ENCODE data around the gene TAOK1.

Gene TAOK1

DNA sequence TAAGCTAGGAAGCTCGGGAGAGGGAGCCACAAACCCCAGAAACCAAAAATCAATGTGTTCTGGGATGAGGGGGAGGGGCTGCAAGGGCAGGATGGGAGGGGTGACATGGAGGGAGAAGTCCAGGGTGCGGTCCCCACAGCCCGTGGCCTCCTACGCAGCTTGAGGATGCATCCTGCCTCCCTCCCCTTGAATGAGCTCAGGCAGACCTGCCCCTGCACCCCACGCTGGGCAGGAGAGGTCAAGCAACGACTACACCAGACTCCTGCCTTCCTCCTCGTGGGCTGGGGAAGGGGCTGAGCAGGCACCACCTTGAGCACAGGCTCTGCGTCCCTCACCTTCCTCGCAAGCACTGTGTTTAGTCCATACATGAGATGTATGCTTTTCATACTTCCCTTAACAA is 206.6 kb downstream of the TAOK1 start:
- Mint-ChIP-seq H3K4me3 (no peak overlapping the region), H3K9me3 (no peaks in the 10 kb centered on the region), H3K36me3 (no peaks in the 10 kb centered on the region), H3K27ac (no peak overlapping the region), H3K4me1 (peaks cover 8% of the 10 kb centered on the region), H3K27me3 (no peaks in the 10 kb centered on the region)
- DNase-seq (ENCODE audit: low spot score in 2 of 2) (no peak), ATAC-seq (ENCODE audit: low read depth) (no peak)

DNA sequence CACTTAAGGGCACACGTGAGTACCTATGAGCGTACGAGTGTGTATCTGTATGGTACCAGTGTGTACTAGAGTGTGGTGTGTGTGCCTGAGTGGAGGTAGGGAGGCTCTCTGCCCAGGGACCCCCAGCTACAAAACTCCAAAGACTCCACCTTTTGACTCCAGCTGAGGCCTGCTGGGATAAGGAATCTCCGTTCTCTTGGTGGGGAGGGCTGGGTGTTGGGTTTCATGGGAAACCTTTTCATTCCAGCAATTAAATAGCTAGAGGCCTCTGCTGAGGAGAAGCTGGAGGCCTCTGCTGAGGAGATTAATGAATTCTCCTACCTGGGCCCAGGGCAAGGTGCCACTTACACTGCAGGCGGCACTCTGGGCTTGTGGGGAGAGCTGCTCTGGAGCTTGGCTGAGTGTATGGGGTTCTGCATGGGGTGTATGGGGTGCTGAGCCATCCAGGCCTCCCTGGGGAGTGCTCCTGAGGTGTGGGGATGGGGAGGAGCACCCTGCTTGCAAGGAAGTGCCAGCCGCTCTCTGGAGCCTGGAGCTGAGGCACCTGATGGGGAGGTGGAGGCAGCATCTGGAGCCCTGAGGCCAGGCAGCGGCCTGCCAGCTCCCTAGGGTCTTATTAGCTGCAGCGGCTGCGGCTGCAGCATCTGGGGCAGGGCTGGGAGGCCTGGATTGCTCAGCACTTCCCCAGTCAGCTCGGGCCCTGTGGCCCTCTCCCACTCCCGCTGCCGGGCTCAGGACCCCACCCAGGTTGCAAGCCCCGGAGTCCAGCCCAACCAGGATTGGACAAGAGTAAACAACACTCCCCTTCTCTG is 207.4 kb downstream of the TAOK1 start:
- H3K9me3 Mint-ChIP-seq: no peaks in the 10 kb centered on the region
- DNase-seq (ENCODE audit: low spot score in 2 of 2): no peak

More for the DNA sequence above, 207.4 kb downstream of the TAOK1 start:
- H3K36me3 Mint-ChIP-seq: no peaks in the 10 kb centered on the region
- H3K4me3 Mint-ChIP-seq: no peak overlapping the region
- no peak for ATAC-seq (ENCODE audit: low read depth)
- no peaks in the 10 kb centered on the region for H3K27me3 Mint-ChIP-seq
- H3K27ac Mint-ChIP-seq: no peak overlapping the region
- H3K4me1 Mint-ChIP-seq: peaks cover 4% of the 10 kb centered on the region

Data from memory B cell (primary cell).